Measurements from ENCODE around the gene RGS5.

Gene RGS5

DNA sequence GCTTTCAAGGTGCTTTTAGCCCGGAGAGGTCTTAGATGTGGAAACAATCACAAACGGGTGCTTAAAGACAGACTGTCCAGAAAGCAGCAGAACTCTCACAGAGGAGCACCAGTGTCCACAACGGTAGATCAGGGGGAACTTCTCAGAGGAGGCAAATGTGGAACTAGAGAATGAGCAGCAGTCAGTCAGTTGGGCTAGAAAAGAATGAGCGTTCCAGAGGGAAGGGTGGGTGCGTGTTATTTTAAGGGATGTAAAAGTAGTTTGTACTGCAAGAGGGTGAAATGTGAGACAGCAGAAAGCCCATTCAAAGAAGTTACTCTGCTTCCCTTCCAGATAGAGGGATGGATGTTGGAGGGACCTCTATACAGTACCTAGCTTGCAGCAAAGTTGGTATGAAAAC, 30.9 kb downstream of the RGS5 start:
- no peaks in the 10 kb centered on the region for H3K9me3 Mint-ChIP-seq
- ATAC-seq (ENCODE audit: low read depth) (no peak), DNase-seq (ENCODE audit: low spot score in 2 of 2) (no peak)
- H3K36me3 Mint-ChIP-seq: no peaks in the 10 kb centered on the region
- H3K27me3 Mint-ChIP-seq: peaks cover 7% of the 10 kb centered on the region
- no peaks in the 10 kb centered on the region for H3K4me1 Mint-ChIP-seq
- no peak overlapping the region for H3K27ac Mint-ChIP-seq
- no peak overlapping the region for H3K4me3 Mint-ChIP-seq

DNA sequence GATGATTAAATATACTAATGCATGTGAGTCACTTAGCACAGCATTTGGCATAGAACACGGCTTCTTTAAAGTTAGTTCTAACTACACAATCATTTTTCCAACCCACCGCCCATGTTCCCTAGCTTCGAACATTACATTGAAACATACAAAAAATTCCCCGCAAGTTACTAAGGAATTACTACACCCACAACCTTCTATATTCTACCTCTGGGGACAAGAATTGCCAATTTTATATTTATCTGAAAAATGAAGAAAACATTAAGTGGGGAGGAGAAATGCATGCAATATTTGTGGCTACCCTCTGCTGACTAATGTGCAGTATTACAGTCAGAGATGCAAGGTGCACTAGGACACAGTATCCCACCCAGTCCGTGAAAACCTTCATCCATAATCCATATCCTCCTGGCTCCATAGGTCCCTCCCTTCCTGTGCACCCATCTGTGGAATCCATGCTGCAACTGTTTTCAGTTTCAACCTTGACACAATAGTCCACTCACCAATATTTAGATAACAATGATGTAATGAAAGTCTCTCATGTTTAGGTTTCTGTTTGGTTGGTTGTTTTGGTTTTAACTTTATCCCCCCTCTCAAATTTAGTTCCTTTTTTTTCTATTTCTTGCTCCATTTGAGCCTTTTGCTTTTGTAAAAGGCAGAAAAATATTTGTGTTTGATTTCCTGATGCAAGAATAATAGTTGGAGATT, 31.6 kb downstream of the RGS5 start:
- ATAC-seq (ENCODE audit: low read depth) (no peak), DNase-seq (ENCODE audit: low spot score in 2 of 2) (no peak)
- H3K4me1 Mint-ChIP-seq: no peaks in the 10 kb centered on the region
- no peak overlapping the region for H3K4me3 Mint-ChIP-seq
- no peak overlapping the region for H3K27ac Mint-ChIP-seq
- no peaks in the 10 kb centered on the region for H3K9me3 Mint-ChIP-seq
- no peaks in the 10 kb centered on the region for H3K36me3 Mint-ChIP-seq
- peaks cover 7% of the 10 kb centered on the region for H3K27me3 Mint-ChIP-seq

DNA sequence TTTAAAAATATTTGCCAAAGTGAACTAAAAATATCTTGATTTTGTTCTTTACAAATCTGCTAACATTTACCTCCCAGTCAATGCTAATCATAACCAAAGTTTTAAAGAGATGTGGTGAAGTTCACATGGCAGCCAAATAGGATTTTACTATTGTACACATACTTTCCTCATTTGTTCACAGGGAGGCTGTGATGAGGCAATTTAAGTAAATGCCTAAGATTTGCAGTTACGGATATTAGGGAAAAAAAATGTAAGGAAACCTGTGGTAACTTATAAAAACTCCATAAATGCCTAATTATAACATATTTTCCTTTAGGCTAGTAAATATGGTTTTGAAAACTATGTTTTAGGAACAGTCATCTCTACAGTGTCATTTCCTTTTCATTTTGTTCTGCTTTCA, 32.4 kb downstream of the RGS5 start:
- ATAC-seq (ENCODE audit: low read depth) (no peak), DNase-seq (ENCODE audit: low spot score in 2 of 2) (no peak)
- Mint-ChIP-seq H3K27me3 (peaks cover 7% of the 10 kb centered on the region), H3K9me3 (no peaks in the 10 kb centered on the region), H3K36me3 (no peaks in the 10 kb centered on the region), H3K4me3 (no peak overlapping the region), H3K4me1 (no peaks in the 10 kb centered on the region), H3K27ac (no peak overlapping the region)

DNA sequence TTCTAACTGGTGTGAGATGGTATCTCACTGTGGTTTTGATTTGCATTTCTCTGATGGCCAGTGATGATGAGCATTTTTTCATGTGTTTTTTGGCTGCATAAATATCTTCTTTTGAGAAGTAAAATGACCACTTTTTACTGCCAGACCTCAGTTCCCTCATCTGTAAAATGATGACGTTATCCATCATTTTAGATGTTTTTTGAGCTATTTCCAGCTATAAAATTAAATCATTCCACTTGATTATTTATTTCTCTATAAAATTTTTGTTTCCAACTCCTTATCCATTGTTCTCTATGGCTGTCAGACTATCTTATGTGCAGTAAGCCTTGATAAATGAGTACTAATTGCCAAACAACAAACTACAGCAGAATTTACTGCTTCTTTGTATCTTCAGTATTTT, 33.2 kb downstream of the RGS5 start:
- Mint-ChIP-seq H3K27ac (no peak overlapping the region), H3K27me3 (peaks cover 4% of the 10 kb centered on the region), H3K36me3 (no peaks in the 10 kb centered on the region), H3K4me1 (no peaks in the 10 kb centered on the region), H3K9me3 (no peaks in the 10 kb centered on the region), H3K4me3 (no peak overlapping the region)
- no peak for DNase-seq (ENCODE audit: low spot score in 2 of 2)
- ATAC-seq (ENCODE audit: low read depth): no peak

DNA sequence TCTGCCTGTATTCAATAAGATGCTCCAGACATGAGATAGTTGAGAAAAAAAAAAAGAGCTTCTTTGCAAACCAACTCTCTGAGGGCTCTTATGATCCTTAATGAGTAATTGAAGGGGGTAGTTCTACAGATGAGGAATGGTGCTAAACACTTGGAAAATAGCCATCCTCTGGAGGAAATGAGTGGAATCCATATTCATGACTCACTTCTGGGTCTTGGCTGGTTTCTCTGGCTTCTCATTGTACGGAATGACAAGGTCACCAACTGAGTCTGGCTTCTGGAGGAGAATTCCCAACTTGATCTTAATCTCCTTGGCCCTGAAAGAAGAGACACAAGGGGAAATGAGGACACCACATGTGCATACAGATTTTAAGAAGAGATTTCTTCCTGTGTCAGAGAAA, 34.7 kb downstream of the RGS5 start:
- Mint-ChIP-seq H3K4me3 (no peak overlapping the region), H3K4me1 (no peaks in the 10 kb centered on the region), H3K27me3 (peaks cover 2% of the 10 kb centered on the region), H3K36me3 (no peaks in the 10 kb centered on the region), H3K9me3 (no peaks in the 10 kb centered on the region), H3K27ac (no peak overlapping the region)
- DNase-seq (ENCODE audit: low spot score in 2 of 2): no peak
- ATAC-seq (ENCODE audit: low read depth): no peak

DNA sequence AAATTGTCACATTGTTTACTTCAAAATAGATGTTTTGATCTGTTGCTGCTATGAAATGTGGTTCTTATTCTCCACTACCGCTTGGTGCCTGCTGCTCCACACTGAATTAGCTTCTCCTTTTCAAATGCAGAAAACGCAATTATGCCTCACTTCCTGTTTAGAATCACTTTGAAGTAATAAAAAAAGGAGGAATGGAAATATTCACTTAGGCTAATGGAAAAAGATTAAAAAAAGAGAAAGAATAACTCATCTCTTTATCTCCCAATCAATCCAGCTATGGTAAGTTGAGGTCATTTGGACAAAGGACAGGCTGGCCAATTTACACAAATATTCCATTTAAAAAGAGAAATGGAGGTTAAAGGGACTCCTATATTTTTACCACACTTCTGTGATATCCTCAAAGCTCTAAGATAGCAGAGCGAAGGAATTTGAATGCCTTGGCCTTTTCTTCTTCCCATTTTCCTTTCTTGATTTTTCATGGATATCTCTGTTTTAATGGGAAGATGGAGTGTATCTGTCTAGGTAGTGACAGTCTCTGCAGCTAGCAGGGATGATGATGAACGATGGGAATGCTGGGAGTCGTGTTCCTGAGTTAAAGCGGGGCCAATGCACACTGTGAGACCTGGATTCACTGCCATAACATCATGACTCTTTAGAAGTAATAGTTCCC, 35.7 kb downstream of the RGS5 start:
- H3K4me1 Mint-ChIP-seq: no peaks in the 10 kb centered on the region
- H3K27me3 Mint-ChIP-seq: peaks cover 2% of the 10 kb centered on the region
- H3K27ac Mint-ChIP-seq: no peak overlapping the region
- no peaks in the 10 kb centered on the region for H3K9me3 Mint-ChIP-seq
- H3K4me3 Mint-ChIP-seq: no peak overlapping the region
- ATAC-seq (ENCODE audit: low read depth) (no peak), DNase-seq (ENCODE audit: low spot score in 2 of 2) (no peak)
- H3K36me3 Mint-ChIP-seq: no peaks in the 10 kb centered on the region

DNA sequence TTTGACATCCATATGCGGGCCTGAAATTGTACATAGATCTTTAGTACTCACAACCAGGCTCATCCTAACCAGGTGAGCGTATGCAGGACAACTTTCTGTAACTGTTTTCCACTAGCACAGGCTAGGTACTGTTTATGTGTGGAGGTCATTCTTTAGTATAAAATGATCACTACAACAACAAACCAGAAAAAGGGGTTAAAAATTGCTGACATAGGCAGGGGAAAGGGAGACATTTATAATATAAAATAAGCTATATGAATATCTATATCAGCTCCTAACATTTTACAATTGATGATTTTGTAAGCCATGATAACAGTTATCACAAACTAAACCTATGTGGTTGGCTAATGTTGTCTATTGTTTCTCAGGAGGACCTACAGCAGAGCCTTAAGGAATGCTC, 37.6 kb downstream of the RGS5 start:
- Mint-ChIP-seq H3K27ac (no peak overlapping the region), H3K36me3 (no peaks in the 10 kb centered on the region), H3K4me3 (no peak overlapping the region), H3K4me1 (no peaks in the 10 kb centered on the region), H3K27me3 (no peaks in the 10 kb centered on the region), H3K9me3 (no peaks in the 10 kb centered on the region)
- no peak for DNase-seq (ENCODE audit: low spot score in 2 of 2)
- no peak for ATAC-seq (ENCODE audit: low read depth)

DNA sequence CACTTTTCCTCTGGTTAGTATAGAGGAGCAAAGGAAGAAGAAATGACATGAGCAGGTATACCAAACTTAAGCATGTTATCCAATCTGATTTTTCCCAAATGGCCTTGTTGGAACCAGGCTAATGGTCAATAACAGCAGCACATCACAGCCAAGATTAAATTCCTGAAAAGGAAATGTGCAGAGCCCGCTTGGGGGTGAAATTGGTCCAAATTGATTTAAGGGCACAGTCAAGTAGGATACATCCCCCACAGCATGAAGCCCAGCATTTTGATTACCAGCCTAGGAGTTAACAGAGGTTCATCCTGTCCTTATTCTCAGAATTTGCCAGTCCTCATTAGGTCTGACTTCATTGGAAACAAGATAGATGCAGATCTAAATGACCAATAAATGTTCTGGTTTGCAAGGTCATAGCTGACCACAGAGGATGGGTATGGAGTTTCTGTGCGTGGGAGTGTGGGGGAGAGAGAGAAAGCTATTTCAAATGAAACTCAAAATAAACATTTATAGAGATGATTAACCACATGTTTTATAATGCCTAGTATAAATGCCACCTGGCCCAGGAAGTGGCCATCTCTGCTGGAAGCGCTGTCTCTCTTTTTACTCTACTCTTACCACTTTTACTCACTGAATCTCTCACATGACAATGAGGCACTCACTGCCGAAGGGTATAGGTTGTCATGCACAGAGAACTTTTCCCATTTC, 38.7 kb downstream of the RGS5 start:
- H3K27ac Mint-ChIP-seq: no peak overlapping the region
- no peak overlapping the region for H3K4me3 Mint-ChIP-seq
- H3K36me3 Mint-ChIP-seq: peaks cover 1% of the 10 kb centered on the region
- ATAC-seq (ENCODE audit: low read depth) (no peak), DNase-seq (ENCODE audit: low spot score in 2 of 2) (no peak)
- no peaks in the 10 kb centered on the region for H3K4me1 Mint-ChIP-seq
- no peaks in the 10 kb centered on the region for H3K9me3 Mint-ChIP-seq
- no peaks in the 10 kb centered on the region for H3K27me3 Mint-ChIP-seq

DNA sequence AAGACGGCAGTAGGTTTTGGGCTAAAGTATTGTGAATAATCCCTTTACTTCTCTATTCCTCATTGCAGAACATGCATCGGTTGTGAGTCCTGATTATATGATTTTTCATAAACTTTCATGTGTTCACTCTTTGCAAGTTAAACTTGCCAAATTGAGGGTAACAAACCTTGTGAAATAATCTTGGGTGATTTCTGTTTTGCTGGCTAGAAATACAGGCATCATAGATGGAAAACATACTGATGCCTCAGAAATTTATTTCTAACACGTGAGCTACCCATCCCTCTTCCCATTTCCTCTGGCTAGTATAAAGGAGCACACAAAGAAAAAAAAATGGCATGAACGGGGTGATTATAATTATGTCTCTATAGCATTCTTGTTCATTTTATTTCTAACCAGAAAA, 39.6 kb downstream of the RGS5 start:
- H3K27me3 Mint-ChIP-seq: no peaks in the 10 kb centered on the region
- peaks cover under 1% of the 10 kb centered on the region for H3K9me3 Mint-ChIP-seq
- DNase-seq (ENCODE audit: low spot score in 2 of 2): no peak
- H3K36me3 Mint-ChIP-seq: peaks cover 2% of the 10 kb centered on the region
- H3K27ac Mint-ChIP-seq: no peak overlapping the region
- no peaks in the 10 kb centered on the region for H3K4me1 Mint-ChIP-seq
- ATAC-seq (ENCODE audit: low read depth): no peak
- no peak overlapping the region for H3K4me3 Mint-ChIP-seq

DNA sequence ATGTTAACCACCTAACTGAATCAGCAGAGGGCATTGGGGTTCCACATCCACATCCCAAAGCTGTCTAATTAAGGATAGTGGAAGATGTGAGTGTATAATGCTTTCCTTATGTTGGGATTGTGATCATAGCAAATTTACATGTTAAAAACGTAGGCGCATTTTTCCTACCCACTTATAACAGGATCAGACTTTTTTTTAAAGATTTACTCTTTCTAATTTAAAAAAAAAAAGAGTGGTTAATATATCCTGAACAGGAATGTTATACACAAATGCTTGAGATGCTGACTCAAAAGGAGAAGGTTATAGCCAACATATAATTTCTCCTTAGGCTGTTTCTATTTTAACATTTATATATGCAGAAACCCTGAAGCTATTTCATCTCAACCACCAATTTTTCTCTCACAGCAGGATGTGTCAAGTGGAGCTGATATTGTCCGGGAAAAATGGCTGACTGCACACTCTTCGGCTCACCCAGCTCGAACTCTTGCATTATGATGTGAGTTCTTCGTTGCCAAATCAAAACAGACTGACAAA, 40.3 kb downstream of the RGS5 start:
- H3K4me3 Mint-ChIP-seq: no peak overlapping the region
- H3K9me3 Mint-ChIP-seq: peaks cover 3% of the 10 kb centered on the region
- H3K27me3 Mint-ChIP-seq: no peaks in the 10 kb centered on the region
- H3K4me1 Mint-ChIP-seq: no peaks in the 10 kb centered on the region
- DNase-seq (ENCODE audit: low spot score in 2 of 2) (no peak), ATAC-seq (ENCODE audit: low read depth) (no peak)
- no peak overlapping the region for H3K27ac Mint-ChIP-seq
- peaks cover 5% of the 10 kb centered on the region for H3K36me3 Mint-ChIP-seq

DNA sequence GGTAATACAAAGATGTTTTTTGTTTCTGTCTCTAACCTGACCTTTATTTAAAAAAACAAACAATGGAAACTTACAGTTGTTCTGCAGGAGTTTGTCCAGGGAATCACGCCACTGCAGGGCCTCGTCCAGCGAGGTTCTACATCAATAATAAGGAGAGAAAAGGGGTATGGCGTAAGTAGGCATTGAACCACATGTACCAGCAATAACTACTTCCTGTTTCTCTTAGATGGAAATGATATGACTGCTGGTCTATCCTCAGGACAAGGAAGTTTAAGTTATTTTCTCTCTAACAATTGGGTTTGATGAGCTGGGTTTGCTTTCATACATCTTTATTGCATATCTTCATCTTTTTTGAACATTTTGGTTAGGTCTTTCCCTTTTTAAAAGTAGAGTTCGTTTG, 40.9 kb downstream of the RGS5 start:
- Mint-ChIP-seq H3K27ac (no peak overlapping the region), H3K27me3 (no peaks in the 10 kb centered on the region), H3K4me3 (no peak overlapping the region), H3K36me3 (peaks cover 5% of the 10 kb centered on the region), H3K9me3 (peaks cover 3% of the 10 kb centered on the region), H3K4me1 (no peaks in the 10 kb centered on the region)
- DNase-seq (ENCODE audit: low spot score in 2 of 2): no peak
- ATAC-seq (ENCODE audit: low read depth): no peak

DNA sequence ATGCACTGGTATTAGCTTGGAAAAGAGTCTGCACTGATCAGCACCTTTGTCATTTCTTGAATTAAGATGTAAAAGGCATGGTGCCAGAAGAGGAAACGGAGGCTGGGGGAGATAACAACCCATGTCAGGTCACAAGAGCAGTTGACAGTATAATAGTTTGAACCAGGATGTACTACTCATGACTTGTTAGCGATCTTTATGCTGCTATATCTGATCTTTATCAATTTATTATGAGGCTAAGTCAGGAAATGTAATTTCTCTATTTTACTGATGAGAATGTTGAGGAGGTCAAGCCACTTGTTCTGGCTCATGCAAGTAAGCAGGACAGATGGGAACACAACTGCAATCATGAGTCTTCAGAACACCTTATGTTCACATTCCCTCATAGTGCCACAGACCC, 41.4 kb downstream of the RGS5 start:
- Mint-ChIP-seq H3K4me3 (no peak overlapping the region), H3K9me3 (peaks cover 3% of the 10 kb centered on the region), H3K27me3 (no peaks in the 10 kb centered on the region), H3K4me1 (no peaks in the 10 kb centered on the region), H3K36me3 (peaks cover 5% of the 10 kb centered on the region), H3K27ac (no peak overlapping the region)
- DNase-seq (ENCODE audit: low spot score in 2 of 2) (no peak), ATAC-seq (ENCODE audit: low read depth) (no peak)

DNA sequence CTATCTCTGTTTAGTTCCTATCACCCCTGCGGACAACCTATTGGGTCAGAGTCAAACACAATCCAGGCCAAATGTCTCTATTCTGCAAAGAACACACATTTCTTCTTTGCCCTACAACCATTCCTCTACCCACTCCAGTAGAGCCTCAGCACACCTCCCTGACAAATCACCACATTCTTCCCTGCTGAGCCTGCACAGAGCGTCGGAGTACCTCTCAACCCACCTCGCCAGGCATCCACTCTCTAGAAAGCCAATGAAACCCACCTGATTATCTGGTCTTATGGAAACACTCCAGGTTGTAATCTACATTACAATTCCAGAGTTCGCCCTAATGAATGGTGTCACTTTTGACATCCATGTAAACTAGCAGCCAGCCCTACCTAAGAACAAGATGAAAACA, 47.1 kb downstream of the RGS5 start:
- H3K4me3 Mint-ChIP-seq: no peak overlapping the region
- H3K27ac Mint-ChIP-seq: no peak overlapping the region
- H3K27me3 Mint-ChIP-seq: no peaks in the 10 kb centered on the region
- peaks cover 7% of the 10 kb centered on the region for H3K36me3 Mint-ChIP-seq
- ATAC-seq (ENCODE audit: low read depth): no peak
- H3K9me3 Mint-ChIP-seq: peaks cover 3% of the 10 kb centered on the region
- no peaks in the 10 kb centered on the region for H3K4me1 Mint-ChIP-seq
- DNase-seq (ENCODE audit: low spot score in 2 of 2): no peak

DNA sequence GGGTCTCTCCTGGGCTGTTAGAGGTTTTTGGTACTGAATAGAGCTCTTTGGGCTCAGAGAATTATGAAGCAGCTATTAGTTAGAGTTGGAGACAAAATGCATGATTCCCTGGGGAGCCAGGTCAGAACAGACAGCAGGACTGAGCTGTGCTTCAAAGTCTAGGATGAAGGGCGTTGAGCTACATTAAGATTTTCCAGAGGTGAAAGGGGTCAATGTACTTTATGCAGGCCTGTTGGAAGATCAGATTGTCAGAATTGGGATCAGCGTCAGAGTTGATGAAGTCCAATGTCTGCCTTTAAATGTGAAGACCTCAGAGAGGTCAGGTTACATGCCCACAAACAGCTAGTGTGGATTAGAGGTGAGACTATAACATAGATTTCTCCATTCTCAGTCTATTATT, 53.8 kb downstream of the RGS5 start:
- H3K36me3 Mint-ChIP-seq: peaks cover 3% of the 10 kb centered on the region

More for the DNA sequence above, 53.8 kb downstream of the RGS5 start:
- Mint-ChIP-seq H3K4me3 (no peak overlapping the region), H3K9me3 (no peaks in the 10 kb centered on the region), H3K27ac (no peak overlapping the region), H3K27me3 (peaks cover 1% of the 10 kb centered on the region), H3K4me1 (no peaks in the 10 kb centered on the region)
- DNase-seq (ENCODE audit: low spot score in 2 of 2) (no peak), ATAC-seq (ENCODE audit: low read depth) (no peak)

All from memory B cell (primary cell).